Heart right ventricle (tissue), 16 donors: Measurements from ENCODE around the gene LRRN4CL. TPM values are rescaled to one million over a fixed set of nuclear protein-coding genes. Genes with fewer than 3 reads are reported as not detected.

Experiments
- ATAC-seq, 8 donors: fragments of 200-7000 bp; cut with Tn5 transposase; one replicate each; pipeline ENCODE4 v1.9.1; 2020; ENCODE audit warnings: mild to moderate bottlenecking in 8 of 8, moderate library complexity in 8 of 8, moderate number of reproducible peaks in 1 of 8
- DNase-seq, 2 donors: peaks; one replicate each; pipeline ENCODE4 v3.0.0-alpha.2; 2020
- H3K27ac ChIP-seq, 10 donors: fragments of 200-600 bp; sonication (generic) in 2 of 10; one replicate each; pipeline versions ENCODE4 v1.5.0 to v1.8.0; 2020 to 2022; ENCODE audit warnings: mild to moderate bottlenecking in 3 of 10
- H3K27me3 ChIP-seq, 7 donors: fragments of 200-600 bp; one replicate each; pipeline ENCODE4 v1.8.0; 2021 to 2022; ENCODE audit warnings: mild to moderate bottlenecking in 2 of 7
- H3K36me3 ChIP-seq, 9 donors: fragments of 200-600 bp; sonication (generic) in 1 of 9; one replicate each; pipeline versions ENCODE4 v1.5.0 to v1.8.0; 2020 to 2022; ENCODE audit warnings: mild to moderate bottlenecking in 2 of 9
- H3K4me1 ChIP-seq, 9 donors: fragments of 200-600 bp; sonication (generic) in 1 of 9; one replicate each; pipeline versions ENCODE4 v1.5.0 to v1.8.0; 2020 to 2022; ENCODE audit warnings: mild to moderate bottlenecking in 4 of 9
- H3K4me3 ChIP-seq, 10 donors: fragments of 200-600 bp; sonication (generic) in 2 of 10; one replicate each; pipeline versions ENCODE4 v1.5.0 to v1.8.0; 2020 to 2022; ENCODE audit warnings: mild to moderate bottlenecking in 7 of 10, moderate library complexity in 2 of 10
- H3K9me3 ChIP-seq, 11 donors: fragments of 200-600 bp in 10 of 11; sonication (generic) in 2 of 11; one replicate each; pipeline versions ENCODE4 v1.5.0 to v1.8.0; 2013 to 2022; ENCODE audit warnings: mild to moderate bottlenecking in 2 of 11, control low read depth in 1 of 11, moderate library complexity in 1 of 11
- CTCF ChIP-seq, 9 donors: fragments of 200-600 bp; sonication (generic) in 2 of 9; IDR thresholded peaks; one replicate each; pipeline versions ENCODE4 v1.5.0 to v1.8.0; 2021 to 2022; ENCODE audit warnings: antibody characterized with exemption in 9 of 9, mild to moderate bottlenecking in 5 of 9, moderate library complexity in 1 of 9
- WGBS, 2 donors: extraction: QIAGEN DNeasy Blood & Tissue Kit; methylation state at CpG; one replicate each; pipeline ENCODE4 v1.1.7; 2013; ENCODE audit warnings: inconsistent platforms in 1 of 2; 5-methylcytosine and 5-hydroxymethylcytosine counted together
- intact Hi-C, 10 donors: fragments of 100-400 bp; cut with DNase I; formaldehyde crosslinking; loops; one replicate each; pipeline versions ENCODE4 v1.11.1 to v1.14.2; 2022
- polyA plus RNA-seq, 2 donors: library from polyadenylated mRNA; stranded (reverse); fragments of 200-250 nt; gene quantifications; one replicate each; pipeline ENCODE4 v1.2.3, GENCODE V29; 2013
- total RNA-seq, 10 donors: library from RNA; stranded (reverse); fragmentation: NEBNext Ultra II Directional in 3 of 10; extraction: Animal tissue kit (Norgen Biotek cat#: 25700) in 3 of 10; gene quantifications; one replicate each; pipeline versions ENCODE4 v1.2.1 to v1.2.4, GENCODE V29; 2021 to 2023
- donor health status: Arrhythmogenic right ventricular cardiomyopathy.
- donor health status: ischemic (EF 13 %, LVEDD 7.1; RV severe dilation, severe dysfunction).
- donor health status: healthy with polysubstance abuse.
- donor health status: DM: no; HTN: yes; CAD: no.
- donor health status: DM: no; HTN: no; CAD: no.
- donor health status: ischemic (EF 25% LVEDD 6.9; RV normal size, moderate dysfunction).
- donor health status: ischemic (EF 25% LVEDD 5.7; RV mildly dilated, moderate dysfunction).
- donor health status: healthy.
- donor health status: DM: yes; HTN: yes; CAD: no.
- donor health status: Ischemic cardiomyopathy.
- donor health status: ischemic (EF 35%, LVEDD 5.7; RV mildly dilated, moderate dysfunction).
- donor health status: nonischemic (EF 11% LVEDD 7.7; RV severe dilation, severe dysfunction).
- donor health status: DM: yes; HTN: yes; CAD: no.
- donor health status: PGD.
- donor health status: ischemic (EF 29% LVEDD 5.4; RV normal size, mild dysfunction).
- donor health status: nonischemic (EF 23%, LVEDD 6.1; RV moderate dilation, normal function).

Gene LRRN4CL
- total and polyA plus RNA-seq, 12 donors: 1.9 to 9.5 (median 2.6) TPM

GRCh38 chr11:62648185-62648966 lies 41.0 kb downstream of the LRRN4CL start:
- intact Hi-C loops: no loop called here
- H3K4me1 ChIP-seq: peaks cover 12 to 44% (median 40%) of the 10 kb centered on the region in 9 donors

GRCh38 chr11:62647609-62648005 lies 41.7 kb downstream of the LRRN4CL start:
- intact Hi-C loops: loop anchor here in 2 of 10 donors (2.0 kb wide), 1 partner anchor 25 kb away; no protein-coding TSS in a partner anchor
- H3K27me3 ChIP-seq: no peaks in the 10 kb centered on the region
- TF ChIP-seq CTCF (IDR thresholded peaks at IDR 0.05): no peak
- H3K4me3 ChIP-seq: no peak overlapping the region
- H3K4me1 ChIP-seq: peaks cover 12 to 42% (median 39%) of the 10 kb centered on the region in 9 donors
- H3K36me3 ChIP-seq: peaks cover 0 to 57% (median 27%) of the 10 kb centered on the region in 9 donors
- ATAC-seq (no peak), DNase-seq (no peak)
- no peaks in the 10 kb centered on the region for H3K9me3 ChIP-seq
- 88 to 92% methylated on average over 6 of the region's 6 CpGs for WGBS, 2 donors
- H3K27ac ChIP-seq: no peak overlapping the region

More at GRCh38 chr11:62648185-62648966, 41.0 kb downstream of the LRRN4CL start:
- TF ChIP-seq CTCF (IDR thresholded peaks at IDR 0.05): no peak
- H3K27ac ChIP-seq: no peak overlapping the region
- no peaks in the 10 kb centered on the region for H3K27me3 ChIP-seq
- ATAC-seq (no peak), DNase-seq (no peak)
- H3K36me3 ChIP-seq: peaks cover 0 to 49% (median 20%) of the 10 kb centered on the region in 9 donors
- WGBS, 2 donors: 92 to 94% methylated on average over 24 of the region's 24 CpGs
- no peaks in the 10 kb centered on the region for H3K9me3 ChIP-seq
- H3K4me3 ChIP-seq: no peak overlapping the region

GRCh38 chr11:62646825-62647608 lies 42.3 kb downstream of the LRRN4CL start:
- 62% methylated on average over 32 of the region's 32 CpGs for WGBS, 2 donors
- TF ChIP-seq CTCF (IDR thresholded peaks at IDR 0.05): no peak
- H3K4me3 ChIP-seq: peak overlapping the region in 7 of 10 donors; percentile 87 to 100 (median 96)
- intact Hi-C loops: loop anchor here in 2 of 10 donors (2.0 kb wide), 1 partner anchor 24 kb away; no protein-coding TSS in a partner anchor
- no peaks in the 10 kb centered on the region for H3K9me3 ChIP-seq
- H3K36me3 ChIP-seq: peaks cover 0 to 63% (median 27%) of the 10 kb centered on the region in 9 donors
- H3K27me3 ChIP-seq: no peaks in the 10 kb centered on the region
- DNase-seq (no peak), ATAC-seq (peak in 3 of 8 donors; percentile 0 to 21 (median 1))
- H3K4me1 ChIP-seq: peaks cover 12 to 36% (median 33%) of the 10 kb centered on the region in 9 donors
- H3K27ac ChIP-seq: peak overlapping the region in 6 of 10 donors; percentile 6 to 98 (median 69)
